Measurements from ENCODE around the gene COX7A1.

COX7A1 gene

DNA sequence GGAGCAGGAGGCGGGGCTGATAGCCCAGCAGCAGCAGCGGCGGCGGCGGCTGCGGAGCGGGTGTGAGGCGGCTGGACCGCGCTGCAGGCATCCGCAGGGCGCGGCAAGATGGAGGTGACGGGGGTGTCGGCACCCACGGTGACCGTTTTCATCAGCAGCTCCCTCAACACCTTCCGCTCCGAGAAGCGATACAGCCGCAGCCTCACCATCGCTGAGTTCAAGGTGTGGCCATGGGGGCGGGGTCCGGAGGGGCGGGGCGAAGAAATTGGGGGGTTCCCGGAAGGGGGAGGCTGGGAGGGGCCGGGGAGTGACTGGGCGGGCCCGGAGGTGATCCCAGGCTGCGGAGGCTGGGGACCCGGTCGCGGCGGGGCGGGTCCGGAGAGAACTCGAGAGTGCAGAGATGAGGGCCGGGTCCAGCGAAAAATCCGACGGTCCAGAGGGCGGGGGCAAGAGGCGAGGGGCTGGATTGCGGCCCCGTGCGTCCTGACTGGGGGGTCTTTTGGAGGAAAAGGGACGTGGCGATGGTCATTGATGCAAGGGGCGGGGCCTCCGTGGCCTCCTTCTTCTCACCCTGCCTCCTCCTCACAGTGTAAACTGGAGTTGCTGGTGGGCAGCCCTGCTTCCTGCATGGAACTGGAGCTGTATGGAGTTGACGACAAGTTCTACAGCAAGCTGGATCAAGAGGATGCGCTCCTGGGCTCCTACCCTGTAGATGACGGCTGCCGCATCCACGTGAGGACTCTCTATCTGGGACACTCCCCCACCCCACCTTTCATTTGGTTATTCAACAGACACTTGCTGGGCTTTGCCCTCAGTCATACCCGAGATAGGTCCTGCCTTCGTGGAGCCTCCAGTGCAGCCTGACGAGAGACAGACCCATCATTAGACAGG, 36.5 kb downstream of the COX7A1 start, which contains the start of gene TBCB:
Gene TBCB (plus strand): TSS at position 16 of the 891 bp plus-strand sequence. CDS start 93 bp downstream, at position 109.
- DNase-seq (ENCODE audit: low read depth, low spot score) = peak; percentile 42
- TF ChIP-seq, protein P1, sequence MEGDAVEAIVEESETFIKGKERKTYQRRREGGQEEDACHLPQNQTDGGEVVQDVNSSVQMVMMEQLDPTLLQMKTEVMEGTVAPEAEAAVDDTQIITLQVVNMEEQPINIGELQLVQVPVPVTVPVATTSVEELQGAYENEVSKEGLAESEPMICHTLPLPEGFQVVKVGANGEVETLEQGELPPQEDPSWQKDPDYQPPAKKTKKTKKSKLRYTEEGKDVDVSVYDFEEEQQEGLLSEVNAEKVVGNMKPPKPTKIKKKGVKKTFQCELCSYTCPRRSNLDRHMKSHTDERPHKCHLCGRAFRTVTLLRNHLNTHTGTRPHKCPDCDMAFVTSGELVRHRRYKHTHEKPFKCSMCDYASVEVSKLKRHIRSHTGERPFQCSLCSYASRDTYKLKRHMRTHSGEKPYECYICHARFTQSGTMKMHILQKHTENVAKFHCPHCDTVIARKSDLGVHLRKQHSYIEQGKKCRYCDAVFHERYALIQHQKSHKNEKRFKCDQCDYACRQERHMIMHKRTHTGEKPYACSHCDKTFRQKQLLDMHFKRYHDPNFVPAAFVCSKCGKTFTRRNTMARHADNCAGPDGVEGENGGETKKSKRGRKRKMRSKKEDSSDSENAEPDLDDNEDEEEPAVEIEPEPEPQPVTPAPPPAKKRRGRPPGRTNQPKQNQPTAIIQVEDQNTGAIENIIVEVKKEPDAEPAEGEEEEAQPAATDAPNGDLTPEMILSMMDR (IDR thresholded peaks at IDR 0.05; ENCODE audit: low read depth, low read length) = no peak
- peak within 1 kb of the TSS; percentile 95 for H3K4me3 ChIP-seq (ENCODE audit: low read depth, low read length)
- in situ Hi-C loops (cut with HindIII; ENCODE audit: low sequenced_read_pairs) = no loop called here

DNA sequence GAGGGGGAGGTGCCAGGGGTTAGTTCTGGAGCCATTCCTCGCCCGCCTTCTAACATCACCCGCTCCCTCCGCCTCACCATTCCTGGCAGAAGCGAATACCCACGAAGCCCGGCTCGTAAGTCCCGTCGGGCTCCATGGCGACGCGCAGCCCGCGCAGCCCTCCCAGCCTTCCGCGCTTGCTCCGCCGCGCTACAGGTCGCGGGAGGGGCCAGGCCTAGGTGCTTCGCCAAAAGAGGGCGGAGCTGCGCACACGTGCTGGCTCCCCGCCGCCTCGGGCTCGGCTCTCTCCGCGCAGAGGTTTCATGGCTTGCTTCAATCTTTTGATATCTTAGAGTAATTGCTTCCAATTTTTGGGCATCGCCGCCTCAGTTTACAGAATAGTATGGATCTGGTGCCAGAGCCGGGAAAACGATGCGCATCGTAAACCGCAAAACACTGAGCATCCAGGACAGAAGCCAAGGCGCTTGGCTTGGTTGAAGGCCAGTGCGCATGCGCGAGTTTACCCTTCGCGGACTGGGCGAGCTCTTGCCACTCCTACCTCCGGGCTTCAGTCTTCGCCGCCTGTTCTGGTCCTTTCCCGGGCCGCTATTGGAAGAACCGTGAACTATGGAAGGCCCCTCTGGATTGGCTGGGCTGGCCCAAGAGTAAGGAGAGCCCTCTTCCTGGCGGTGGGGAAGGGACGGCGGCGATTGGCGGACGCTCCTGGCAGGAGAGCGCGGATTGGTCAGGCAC, 37.4 kb downstream of the COX7A1 start, which contains the start of gene POLR2I:
Gene POLR2I (minus strand): TSS at position 155 of the 732 bp plus-strand sequence. CDS start 19 bp downstream, at position 136.
- TF ChIP-seq, protein P1 (IDR thresholded peaks at IDR 0.05; ENCODE audit: low read depth, low read length) = no peak
- in situ Hi-C loops (cut with HindIII; ENCODE audit: low sequenced_read_pairs) = no loop called here
- peak; percentile 100 for DNase-seq (ENCODE audit: low read depth, low spot score)
- H3K4me3 ChIP-seq (ENCODE audit: low read depth, low read length) = peak within 1 kb of the TSS; percentile 95

DNA sequence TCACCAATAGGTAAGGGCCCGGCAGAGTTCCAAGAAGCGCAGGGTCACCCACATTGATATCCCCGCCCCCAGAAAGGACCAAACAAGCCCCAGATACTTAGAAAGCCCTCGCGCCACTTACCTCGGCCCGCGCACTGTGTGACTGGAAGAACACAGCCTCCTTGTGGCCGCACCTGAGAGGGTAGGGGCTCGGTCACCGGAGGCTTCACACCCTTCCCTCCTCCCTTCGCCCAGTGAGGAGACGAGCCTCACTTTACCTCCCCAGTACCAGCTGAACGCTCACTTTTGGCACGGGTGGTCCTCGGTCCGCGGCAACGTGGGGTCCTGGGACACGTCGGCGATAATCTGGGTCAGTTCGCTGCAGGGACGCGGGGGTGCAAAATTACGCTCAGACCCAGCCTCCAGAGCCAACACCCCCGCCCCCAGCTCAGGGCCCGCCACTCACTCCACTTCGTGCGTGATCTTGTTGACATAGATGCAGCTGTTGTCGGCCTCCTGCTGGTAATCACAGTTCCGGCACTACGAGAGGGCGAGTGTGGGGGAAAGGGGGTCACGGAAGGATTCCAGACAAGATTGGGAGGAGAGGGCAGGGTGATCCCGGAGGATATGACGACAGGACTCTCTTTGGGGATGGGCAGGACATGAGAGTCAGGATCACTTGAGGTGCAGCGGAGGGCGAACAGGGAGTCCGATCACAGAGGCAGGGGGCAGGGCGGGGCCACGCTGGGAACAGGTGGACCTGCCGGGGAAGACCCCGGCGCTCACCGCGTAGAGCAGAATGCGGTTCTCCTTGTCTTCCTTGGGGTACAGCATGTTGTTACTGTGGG, 38.1 kb downstream of the COX7A1 start:
- TF ChIP-seq, protein P1 (IDR thresholded peaks at IDR 0.05; ENCODE audit: low read depth, low read length) = peak; percentile 26
- DNase-seq (ENCODE audit: low read depth, low spot score) = no peak
- in situ Hi-C loops (cut with HindIII; ENCODE audit: low sequenced_read_pairs) = no loop called here
- H3K4me3 ChIP-seq (ENCODE audit: low read depth, low read length) = peak overlapping the region; percentile 95

DNA sequence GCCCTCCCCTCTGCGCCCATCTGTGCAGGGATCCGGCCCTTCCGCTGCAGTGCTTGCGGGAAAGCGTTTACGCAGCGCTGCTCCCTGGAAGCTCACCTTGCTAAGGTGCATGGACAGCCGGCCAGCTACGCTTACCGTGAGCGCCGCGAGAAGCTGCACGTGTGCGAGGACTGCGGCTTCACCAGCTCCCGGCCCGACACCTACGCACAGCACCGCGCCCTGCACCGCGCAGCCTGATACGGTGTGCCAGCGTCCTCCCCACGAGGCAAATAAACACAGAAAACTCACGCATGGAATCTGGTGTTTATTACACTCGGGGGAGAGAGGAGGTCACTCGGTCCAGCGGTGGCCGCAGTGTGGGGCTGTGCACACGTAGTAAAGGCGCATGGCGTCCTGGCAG, 38.8 kb downstream of the COX7A1 start:
- DNase-seq (ENCODE audit: low read depth, low spot score) = no peak
- TF ChIP-seq, protein P1 (IDR thresholded peaks at IDR 0.05; ENCODE audit: low read depth, low read length) = no peak
- peak overlapping the region; percentile 95 for H3K4me3 ChIP-seq (ENCODE audit: low read depth, low read length)
- in situ Hi-C loops (cut with HindIII; ENCODE audit: low sequenced_read_pairs) = no loop called here

DNA sequence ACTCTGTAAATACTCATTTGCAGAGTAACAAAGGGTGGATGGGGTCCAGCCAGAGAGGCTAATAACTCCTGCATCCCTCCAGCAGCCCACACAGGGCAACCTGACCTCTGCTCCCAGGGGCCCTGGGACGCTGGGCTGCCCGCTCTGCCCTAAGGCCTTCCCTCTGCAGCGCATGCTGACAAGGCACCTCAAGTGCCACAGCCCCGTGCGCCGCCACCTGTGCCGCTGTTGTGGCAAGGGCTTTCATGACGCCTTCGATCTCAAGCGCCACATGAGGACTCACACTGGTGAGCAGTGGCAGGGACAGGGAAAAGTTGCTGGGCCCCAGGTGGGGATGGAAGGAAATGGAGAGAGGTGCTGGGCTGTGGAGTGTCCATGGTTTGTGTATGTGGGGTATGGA, 39.6 kb downstream of the COX7A1 start:
- in situ Hi-C loops (cut with HindIII; ENCODE audit: low sequenced_read_pairs) = no loop called here
- no peak for DNase-seq (ENCODE audit: low read depth, low spot score)
- no peak overlapping the region for H3K4me3 ChIP-seq (ENCODE audit: low read depth, low read length)
- TF ChIP-seq, protein P1 (IDR thresholded peaks at IDR 0.05; ENCODE audit: low read depth, low read length) = no peak

DNA sequence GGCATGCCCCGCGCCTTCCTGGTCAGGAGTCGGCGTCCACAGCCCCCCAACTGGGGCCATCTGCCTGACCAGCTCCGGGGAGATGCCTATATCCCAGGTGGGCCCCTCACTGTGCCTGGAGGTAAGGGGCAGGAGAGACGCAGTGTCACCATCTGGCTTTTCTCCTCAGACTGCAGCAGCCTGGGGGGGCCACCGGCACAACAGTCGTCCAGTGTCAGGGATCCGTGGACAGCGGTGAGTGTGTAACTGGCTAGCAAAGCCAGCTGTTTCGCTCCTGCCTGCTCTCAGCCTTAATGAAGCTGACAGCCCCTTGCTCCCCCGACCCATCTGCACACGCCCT, 41.1 kb downstream of the COX7A1 start:
- in situ Hi-C loops (cut with HindIII; ENCODE audit: low sequenced_read_pairs) = no loop called here
- no peak for DNase-seq (ENCODE audit: low read depth, low spot score)
- TF ChIP-seq, protein P1 (IDR thresholded peaks at IDR 0.05; ENCODE audit: low read depth, low read length) = no peak
- H3K4me3 ChIP-seq (ENCODE audit: low read depth, low read length) = no peak overlapping the region

All from astrocyte of the spinal cord (primary cell).